HepG2 (cell line): ENCODE data around the gene OBSL1. TPM values are rescaled to one million over a fixed set of nuclear protein-coding genes. Genes with fewer than 3 reads are reported as not detected.

Experiments
- ARHGAP35 ChIP-seq: sonication (generic); formaldehyde crosslinking; IDR thresholded peaks from 2 replicates; pipeline ENCODE4 v1.9.0; 2022; ENCODE audit warnings: mild to moderate bottlenecking, inconsistent platforms, moderate library complexity, missing genetic modification reagents, borderline replicate concordance
- FOXP1 ChIP-seq, 2 experiments: fragments of 450-650 bp in 1 of 2; IDR thresholded peaks; 2 replicates each; pipeline ENCODE4 v1.6.1; 2017 to 2018; ENCODE audit warnings: antibody characterized with exemption in 1 of 2
- HCFC1 ChIP-seq: fragments of 150-350 bp; IDR thresholded peaks from 2 replicates; pipeline ENCODE4 v1.6.1; 2014; ENCODE audit warnings: low read depth, low read length
- PHF20 ChIP-seq: sonication (generic); formaldehyde crosslinking; IDR thresholded peaks from 2 replicates; pipeline ENCODE4 v1.5.0; 2020; ENCODE audit warnings: mild to moderate bottlenecking, missing genetic modification reagents
- RARG ChIP-seq: sonication (generic); formaldehyde crosslinking; IDR thresholded peaks from 2 replicates; pipeline ENCODE4 v1.4.0; 2020; ENCODE audit warnings: low read depth, mild to moderate bottlenecking, missing genetic modification reagents
- ZFP62 ChIP-seq: sonication (generic); formaldehyde crosslinking; IDR thresholded peaks from 2 replicates; pipeline ENCODE4 v1.4.0; 2020; ENCODE audit warnings: missing genetic modification reagents
- ZFYVE20 ChIP-seq: sonication (generic); formaldehyde crosslinking; IDR thresholded peaks from 2 replicates; pipeline ENCODE4 v1.8.0; 2023; ENCODE audit warnings: low read depth, mild to moderate bottlenecking, moderate library complexity, missing genetic modification reagents, borderline replicate concordance
- ZNF773 ChIP-seq: sonication (generic); formaldehyde crosslinking; IDR thresholded peaks from 2 replicates; pipeline ENCODE4 v1.4.0; 2020; ENCODE audit warnings: missing genetic modification reagents, borderline replicate concordance
- ZSCAN22 ChIP-seq: sonication (generic); formaldehyde crosslinking; IDR thresholded peaks from 2 replicates; pipeline ENCODE4 v1.4.0; 2020; ENCODE audit warnings: mild to moderate bottlenecking, missing genetic modification reagents
- polyA plus RNA-seq, 8 experiments: library from polyadenylated mRNA; depleted of rRNA in 3 of 8; stranded (reverse) in 7 of 8; unstranded in 1 of 8; fragments of >200 nt; fragmentation: Illumina TruSeq in 4 of 8; extraction: Trizol in 4 of 8; gene quantifications; 2 replicates each; pipeline versions ENCODE4 v1.2.1 to v1.2.3, GENCODE V29; 2011 to 2016; ENCODE audit warnings: low read depth in 4 of 8, missing spikeins in 1 of 8, mixed read lengths in 1 of 8; ENCODE audit not compliant: insufficient read depth in 1 of 8
- total RNA-seq, 5 experiments: library from RNA; depleted of rRNA; stranded (reverse); fragments of >200 nt; fragmentation: Illumina TruSeq; extraction: Trizol; gene quantifications; 2 replicates each; pipeline ENCODE4 v1.2.3, GENCODE V29; 2016; ENCODE audit warnings: low read depth in 1 of 5
- TF ChIP-seq, protein P1 (sequence below): sonication (generic); formaldehyde crosslinking; IDR thresholded peaks from 2 replicates; pipeline ENCODE4 v1.4.0; 2020; ENCODE audit warnings: missing genetic modification reagents
- TF ChIP-seq, protein P2 (sequence below): sonication (generic); formaldehyde crosslinking; IDR thresholded peaks from 2 replicates; pipeline ENCODE4 v1.5.0; 2020; ENCODE audit warnings: mild to moderate bottlenecking, missing genetic modification reagents, borderline replicate concordance
- TF ChIP-seq, protein P3 (sequence below): sonication (generic); formaldehyde crosslinking; IDR thresholded peaks from 2 replicates; pipeline ENCODE4 v1.4.0; 2020; ENCODE audit warnings: missing genetic modification reagents
- TF ChIP-seq, protein P4 (sequence below): sonication (generic); formaldehyde crosslinking; IDR thresholded peaks from 2 replicates; pipeline ENCODE4 v1.4.0; 2020; ENCODE audit warnings: mild to moderate bottlenecking, missing genetic modification reagents

OBSL1 gene
- total and polyA plus RNA-seq, 2 of the 13 experiments (the other 11 are each of a cell fraction or from before 2014, with no cell fraction given), result 86.7 to 218 TPM

DNA sequence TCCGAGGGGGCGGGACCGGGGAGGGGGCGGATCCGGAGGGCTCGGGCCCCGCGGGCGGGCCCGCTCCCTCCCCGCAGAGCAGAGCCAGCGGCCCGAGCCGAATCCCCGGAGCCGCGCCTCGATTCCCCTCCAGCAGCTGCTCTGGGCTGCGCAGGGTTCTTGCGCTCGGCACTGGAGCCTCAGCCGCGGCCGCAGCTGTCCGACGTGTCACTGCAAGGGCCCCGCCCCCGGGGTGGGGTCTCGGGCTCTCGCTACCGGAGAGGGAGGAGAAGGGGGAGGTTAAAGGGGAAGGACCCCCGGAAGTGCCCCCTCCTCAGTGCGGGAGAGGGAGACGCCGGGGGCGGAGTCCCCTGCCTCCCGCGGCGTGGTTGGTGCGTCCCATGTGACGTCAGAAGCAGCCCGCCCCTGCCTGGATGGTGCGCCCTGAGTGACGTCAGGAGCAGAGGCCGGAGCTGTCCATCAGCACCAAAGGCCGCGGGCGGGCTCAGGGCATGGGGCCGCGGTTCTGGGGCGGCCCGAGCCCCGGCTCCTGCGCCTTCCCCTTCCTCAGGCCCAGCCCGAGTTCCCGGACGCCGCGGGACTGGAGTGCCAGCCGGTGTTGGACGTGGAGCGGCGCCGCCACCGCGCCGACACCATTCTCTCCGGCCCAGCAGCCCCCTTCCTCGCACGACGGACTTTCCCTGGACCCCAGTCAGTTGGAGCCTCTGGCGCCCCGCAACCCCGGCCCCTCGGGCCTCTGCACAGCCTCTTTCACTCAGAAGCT lies 27.6 kb downstream of the OBSL1 start, which contains the start of the genes CHPF and TMEM198 (continued):
- TF ChIP-seq, protein P1, sequence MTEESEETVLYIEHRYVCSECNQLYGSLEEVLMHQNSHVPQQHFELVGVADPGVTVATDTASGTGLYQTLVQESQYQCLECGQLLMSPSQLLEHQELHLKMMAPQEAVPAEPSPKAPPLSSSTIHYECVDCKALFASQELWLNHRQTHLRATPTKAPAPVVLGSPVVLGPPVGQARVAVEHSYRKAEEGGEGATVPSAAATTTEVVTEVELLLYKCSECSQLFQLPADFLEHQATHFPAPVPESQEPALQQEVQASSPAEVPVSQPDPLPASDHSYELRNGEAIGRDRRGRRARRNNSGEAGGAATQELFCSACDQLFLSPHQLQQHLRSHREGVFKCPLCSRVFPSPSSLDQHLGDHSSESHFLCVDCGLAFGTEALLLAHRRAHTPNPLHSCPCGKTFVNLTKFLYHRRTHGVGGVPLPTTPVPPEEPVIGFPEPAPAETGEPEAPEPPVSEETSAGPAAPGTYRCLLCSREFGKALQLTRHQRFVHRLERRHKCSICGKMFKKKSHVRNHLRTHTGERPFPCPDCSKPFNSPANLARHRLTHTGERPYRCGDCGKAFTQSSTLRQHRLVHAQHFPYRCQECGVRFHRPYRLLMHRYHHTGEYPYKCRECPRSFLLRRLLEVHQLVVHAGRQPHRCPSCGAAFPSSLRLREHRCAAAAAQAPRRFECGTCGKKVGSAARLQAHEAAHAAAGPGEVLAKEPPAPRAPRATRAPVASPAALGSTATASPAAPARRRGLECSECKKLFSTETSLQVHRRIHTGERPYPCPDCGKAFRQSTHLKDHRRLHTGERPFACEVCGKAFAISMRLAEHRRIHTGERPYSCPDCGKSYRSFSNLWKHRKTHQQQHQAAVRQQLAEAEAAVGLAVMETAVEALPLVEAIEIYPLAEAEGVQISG, result peak; percentile 90
- TF ChIP-seq ZFP62 (CRISPR knock-in tag), result 0 out of 2 replicates have a peak, but pooled peaks have one; percentile 89
- TF ChIP-seq, protein P2, sequence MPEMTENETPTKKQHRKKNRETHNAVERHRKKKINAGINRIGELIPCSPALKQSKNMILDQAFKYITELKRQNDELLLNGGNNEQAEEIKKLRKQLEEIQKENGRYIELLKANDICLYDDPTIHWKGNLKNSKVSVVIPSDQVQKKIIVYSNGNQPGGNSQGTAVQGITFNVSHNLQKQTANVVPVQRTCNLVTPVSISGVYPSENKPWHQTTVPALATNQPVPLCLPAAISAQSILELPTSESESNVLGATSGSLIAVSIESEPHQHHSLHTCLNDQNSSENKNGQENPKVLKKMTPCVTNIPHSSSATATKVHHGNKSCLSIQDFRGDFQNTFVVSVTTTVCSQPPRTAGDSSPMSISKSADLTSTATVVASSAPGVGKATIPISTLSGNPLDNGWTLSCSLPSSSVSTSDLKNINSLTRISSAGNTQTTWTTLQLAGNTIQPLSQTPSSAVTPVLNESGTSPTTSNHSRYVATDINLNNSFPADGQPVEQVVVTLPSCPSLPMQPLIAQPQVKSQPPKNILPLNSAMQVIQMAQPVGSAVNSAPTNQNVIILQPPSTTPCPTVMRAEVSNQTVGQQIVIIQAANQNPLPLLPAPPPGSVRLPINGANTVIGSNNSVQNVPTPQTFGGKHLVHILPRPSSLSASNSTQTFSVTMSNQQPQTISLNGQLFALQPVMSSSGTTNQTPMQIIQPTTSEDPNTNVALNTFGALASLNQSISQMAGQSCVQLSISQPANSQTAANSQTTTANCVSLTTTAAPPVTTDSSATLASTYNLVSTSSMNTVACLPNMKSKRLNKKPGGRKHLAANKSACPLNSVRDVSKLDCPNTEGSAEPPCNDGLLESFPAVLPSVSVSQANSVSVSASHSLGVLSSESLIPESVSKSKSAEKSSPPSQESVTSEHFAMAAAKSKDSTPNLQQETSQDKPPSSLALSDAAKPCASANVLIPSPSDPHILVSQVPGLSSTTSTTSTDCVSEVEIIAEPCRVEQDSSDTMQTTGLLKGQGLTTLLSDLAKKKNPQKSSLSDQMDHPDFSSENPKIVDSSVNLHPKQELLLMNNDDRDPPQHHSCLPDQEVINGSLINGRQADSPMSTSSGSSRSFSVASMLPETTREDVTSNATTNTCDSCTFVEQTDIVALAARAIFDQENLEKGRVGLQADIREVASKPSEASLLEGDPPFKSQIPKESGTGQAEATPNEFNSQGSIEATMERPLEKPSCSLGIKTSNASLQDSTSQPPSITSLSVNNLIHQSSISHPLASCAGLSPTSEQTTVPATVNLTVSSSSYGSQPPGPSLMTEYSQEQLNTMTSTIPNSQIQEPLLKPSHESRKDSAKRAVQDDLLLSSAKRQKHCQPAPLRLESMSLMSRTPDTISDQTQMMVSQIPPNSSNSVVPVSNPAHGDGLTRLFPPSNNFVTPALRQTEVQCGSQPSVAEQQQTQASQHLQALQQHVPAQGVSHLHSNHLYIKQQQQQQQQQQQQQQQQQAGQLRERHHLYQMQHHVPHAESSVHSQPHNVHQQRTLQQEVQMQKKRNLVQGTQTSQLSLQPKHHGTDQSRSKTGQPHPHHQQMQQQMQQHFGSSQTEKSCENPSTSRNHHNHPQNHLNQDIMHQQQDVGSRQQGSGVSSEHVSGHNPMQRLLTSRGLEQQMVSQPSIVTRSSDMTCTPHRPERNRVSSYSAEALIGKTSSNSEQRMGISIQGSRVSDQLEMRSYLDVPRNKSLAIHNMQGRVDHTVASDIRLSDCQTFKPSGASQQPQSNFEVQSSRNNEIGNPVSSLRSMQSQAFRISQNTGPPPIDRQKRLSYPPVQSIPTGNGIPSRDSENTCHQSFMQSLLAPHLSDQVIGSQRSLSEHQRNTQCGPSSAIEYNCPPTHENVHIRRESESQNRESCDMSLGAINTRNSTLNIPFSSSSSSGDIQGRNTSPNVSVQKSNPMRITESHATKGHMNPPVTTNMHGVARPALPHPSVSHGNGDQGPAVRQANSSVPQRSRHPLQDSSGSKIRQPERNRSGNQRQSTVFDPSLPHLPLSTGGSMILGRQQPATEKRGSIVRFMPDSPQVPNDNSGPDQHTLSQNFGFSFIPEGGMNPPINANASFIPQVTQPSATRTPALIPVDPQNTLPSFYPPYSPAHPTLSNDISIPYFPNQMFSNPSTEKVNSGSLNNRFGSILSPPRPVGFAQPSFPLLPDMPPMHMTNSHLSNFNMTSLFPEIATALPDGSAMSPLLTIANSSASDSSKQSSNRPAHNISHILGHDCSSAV, result no peak
- peak; percentile 77 for TF ChIP-seq PHF20
- peak; percentile 94 for TF ChIP-seq ZNF773 (CRISPR knock-in tag)
- TF ChIP-seq ARHGAP35 (CRISPR knock-in tag), result peak; percentile 62; the same call in 1 of the 2 replicates
- TF ChIP-seq HCFC1, result peak; percentile 61
- TF ChIP-seq ZFYVE20 (CRISPR knock-in tag), result no peak
- TF ChIP-seq, protein P3, sequence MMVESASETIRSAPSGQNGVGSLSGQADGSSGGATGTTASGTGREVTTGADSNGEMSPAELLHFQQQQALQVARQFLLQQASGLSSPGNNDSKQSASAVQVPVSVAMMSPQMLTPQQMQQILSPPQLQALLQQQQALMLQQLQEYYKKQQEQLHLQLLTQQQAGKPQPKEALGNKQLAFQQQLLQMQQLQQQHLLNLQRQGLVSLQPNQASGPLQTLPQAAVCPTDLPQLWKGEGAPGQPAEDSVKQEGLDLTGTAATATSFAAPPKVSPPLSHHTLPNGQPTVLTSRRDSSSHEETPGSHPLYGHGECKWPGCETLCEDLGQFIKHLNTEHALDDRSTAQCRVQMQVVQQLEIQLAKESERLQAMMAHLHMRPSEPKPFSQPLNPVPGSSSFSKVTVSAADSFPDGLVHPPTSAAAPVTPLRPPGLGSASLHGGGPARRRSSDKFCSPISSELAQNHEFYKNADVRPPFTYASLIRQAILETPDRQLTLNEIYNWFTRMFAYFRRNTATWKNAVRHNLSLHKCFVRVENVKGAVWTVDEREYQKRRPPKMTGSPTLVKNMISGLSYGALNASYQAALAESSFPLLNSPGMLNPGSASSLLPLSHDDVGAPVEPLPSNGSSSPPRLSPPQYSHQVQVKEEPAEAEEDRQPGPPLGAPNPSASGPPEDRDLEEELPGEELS (CRISPR knock-in tag), result peak; percentile 68; the same call in 1 of the 2 replicates
- TF ChIP-seq RARG (CRISPR knock-in tag), result no peak
- TF ChIP-seq FOXP1 (IDR thresholded peaks at IDR 0.05), result 0 out of 2 replicates have a peak, but pooled peaks have one; percentile 19
- no peak; the same call in 1 of the 2 replicates for TF ChIP-seq FOXP1 (CRISPR knock-in tag; IDR thresholded peaks at IDR 0.05)
- TF ChIP-seq, protein P4, sequence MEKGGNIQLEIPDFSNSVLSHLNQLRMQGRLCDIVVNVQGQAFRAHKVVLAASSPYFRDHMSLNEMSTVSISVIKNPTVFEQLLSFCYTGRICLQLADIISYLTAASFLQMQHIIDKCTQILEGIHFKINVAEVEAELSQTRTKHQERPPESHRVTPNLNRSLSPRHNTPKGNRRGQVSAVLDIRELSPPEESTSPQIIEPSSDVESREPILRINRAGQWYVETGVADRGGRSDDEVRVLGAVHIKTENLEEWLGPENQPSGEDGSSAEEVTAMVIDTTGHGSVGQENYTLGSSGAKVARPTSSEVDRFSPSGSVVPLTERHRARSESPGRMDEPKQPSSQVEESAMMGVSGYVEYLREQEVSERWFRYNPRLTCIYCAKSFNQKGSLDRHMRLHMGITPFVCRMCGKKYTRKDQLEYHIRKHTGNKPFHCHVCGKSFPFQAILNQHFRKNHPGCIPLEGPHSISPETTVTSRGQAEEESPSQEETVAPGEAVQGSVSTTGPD (CRISPR knock-in tag), result 0 out of 2 replicates have a peak, but pooled peaks have one; percentile 29
- no peak for TF ChIP-seq ZSCAN22
